ENCODE data around the gene EGFL7.

DNA sequence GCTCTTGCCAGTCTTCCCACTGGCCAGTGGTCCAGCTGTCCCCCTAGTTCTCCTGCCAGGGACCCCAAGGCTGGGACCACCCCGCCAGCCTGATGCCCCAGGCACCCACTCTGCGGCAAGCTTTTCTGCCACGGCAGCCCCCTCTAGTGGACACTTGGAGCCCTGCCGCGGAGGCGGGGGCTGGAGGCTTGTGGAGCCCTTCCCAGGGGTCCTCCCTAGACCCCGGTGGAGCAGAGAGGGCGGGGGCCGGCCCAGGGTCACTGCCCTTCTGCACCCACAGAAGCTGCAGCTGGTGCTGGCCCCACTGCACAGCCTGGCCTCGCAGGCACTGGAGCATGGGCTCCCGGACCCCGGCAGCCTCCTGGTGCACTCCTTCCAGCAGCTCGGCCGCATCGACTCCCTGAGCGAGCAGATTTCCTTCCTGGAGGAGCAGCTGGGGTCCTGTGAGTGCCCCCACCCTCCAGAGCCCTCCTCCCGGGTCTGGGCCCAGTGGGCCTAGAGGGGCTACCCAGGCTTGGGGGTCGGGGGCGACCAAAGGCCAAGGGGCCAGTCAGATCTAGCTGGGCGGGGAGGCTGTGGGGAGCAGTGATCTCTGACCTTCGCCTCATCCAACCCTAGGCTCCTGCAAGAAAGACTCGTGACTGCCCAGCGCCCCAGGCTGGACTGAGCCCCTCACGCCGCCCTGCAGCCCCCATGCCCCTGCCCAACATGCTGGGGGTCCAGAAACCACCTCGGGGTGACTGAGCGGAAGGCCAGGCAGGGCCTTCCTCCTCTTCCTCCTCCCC, 9.1 kb downstream of the EGFL7 start:
- TF ChIP-seq, protein P1, sequence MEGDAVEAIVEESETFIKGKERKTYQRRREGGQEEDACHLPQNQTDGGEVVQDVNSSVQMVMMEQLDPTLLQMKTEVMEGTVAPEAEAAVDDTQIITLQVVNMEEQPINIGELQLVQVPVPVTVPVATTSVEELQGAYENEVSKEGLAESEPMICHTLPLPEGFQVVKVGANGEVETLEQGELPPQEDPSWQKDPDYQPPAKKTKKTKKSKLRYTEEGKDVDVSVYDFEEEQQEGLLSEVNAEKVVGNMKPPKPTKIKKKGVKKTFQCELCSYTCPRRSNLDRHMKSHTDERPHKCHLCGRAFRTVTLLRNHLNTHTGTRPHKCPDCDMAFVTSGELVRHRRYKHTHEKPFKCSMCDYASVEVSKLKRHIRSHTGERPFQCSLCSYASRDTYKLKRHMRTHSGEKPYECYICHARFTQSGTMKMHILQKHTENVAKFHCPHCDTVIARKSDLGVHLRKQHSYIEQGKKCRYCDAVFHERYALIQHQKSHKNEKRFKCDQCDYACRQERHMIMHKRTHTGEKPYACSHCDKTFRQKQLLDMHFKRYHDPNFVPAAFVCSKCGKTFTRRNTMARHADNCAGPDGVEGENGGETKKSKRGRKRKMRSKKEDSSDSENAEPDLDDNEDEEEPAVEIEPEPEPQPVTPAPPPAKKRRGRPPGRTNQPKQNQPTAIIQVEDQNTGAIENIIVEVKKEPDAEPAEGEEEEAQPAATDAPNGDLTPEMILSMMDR (IDR thresholded peaks at IDR 0.05; ENCODE audit: low read depth, low read length, poor library complexity, severe bottlenecking) = peak; percentile 97
- TF ChIP-seq EZH2phosphoT487 (IDR thresholded peaks at IDR 0.05; ENCODE audit: borderline replicate concordance, low read length) = no peak

Data from DOHH2 (cell line).